ENCODE results near the gene SCFD2. TPM values are rescaled to one million over a fixed set of nuclear protein-coding genes. Genes with fewer than 3 reads are reported as not detected.

SCFD2 gene
- total RNA-seq, 1 donor from 2014 or later, result 46.6 TPM

GRCh38 chr4:52987392-52988056 is 378.3 kb downstream of the SCFD2 start:
- no peak for DNase-seq (ENCODE audit: low spot score)

GRCh38 chr4:52984462-52984881 is 381.4 kb downstream of the SCFD2 start:
- no peak for DNase-seq (ENCODE audit: low spot score)

GRCh38 chr4:52983563-52984303 is 382.1 kb downstream of the SCFD2 start:
- DNase-seq (ENCODE audit: low spot score), result no peak

GRCh38 chr4:52982946-52983340 is 382.9 kb downstream of the SCFD2 start:
- no peak for DNase-seq (ENCODE audit: low spot score)

GRCh38 chr4:52982255-52982945 is 383.5 kb downstream of the SCFD2 start:
- no peak for DNase-seq (ENCODE audit: low spot score)

GRCh38 chr4:52979821-52980590 is 385.9 kb downstream of the SCFD2 start:
- DNase-seq (ENCODE audit: low spot score), result no peak

GRCh38 chr4:52979020-52979419 is 386.8 kb downstream of the SCFD2 start:
- no peak for DNase-seq (ENCODE audit: low spot score)

GRCh38 chr4:52977252-52977651 is 388.6 kb downstream of the SCFD2 start:
- no peak for DNase-seq (ENCODE audit: low spot score)

GRCh38 chr4:52976523-52977230 is 389.2 kb downstream of the SCFD2 start:
- DNase-seq (ENCODE audit: low spot score), result no peak

- DNase-seq (ENCODE audit: low spot score), result no peak
These were observed 397.2 kb downstream of the SCFD2 start for GRCh38 chr4:52968691-52969090.

- no peak for DNase-seq (ENCODE audit: low spot score)
These were observed 397.6 kb downstream of the SCFD2 start for GRCh38 chr4:52968241-52968640.

- no peak for DNase-seq (ENCODE audit: low spot score)
These were observed 399.1 kb downstream of the SCFD2 start for GRCh38 chr4:52966781-52967180.

GRCh38 chr4:52966172-52966571 is 399.7 kb downstream of the SCFD2 start:
- no peak for DNase-seq (ENCODE audit: low spot score)

GRCh38 chr4:52964561-52965101 is 401.2 kb downstream of the SCFD2 start:
- DNase-seq (ENCODE audit: low spot score), result no peak

- no peak for DNase-seq (ENCODE audit: low spot score)
These were observed 401.9 kb downstream of the SCFD2 start for GRCh38 chr4:52964011-52964410.

- no peak for DNase-seq (ENCODE audit: low spot score)
These were observed 403.1 kb downstream of the SCFD2 start for GRCh38 chr4:52962721-52963120.

- DNase-seq (ENCODE audit: low spot score), result no peak
These were observed 404.0 kb downstream of the SCFD2 start for GRCh38 chr4:52961666-52962412.

- no peak for DNase-seq (ENCODE audit: low spot score)
These were observed 406.3 kb downstream of the SCFD2 start for GRCh38 chr4:52959541-52959940.

- no peak for DNase-seq (ENCODE audit: low spot score)
These were observed 407.8 kb downstream of the SCFD2 start for GRCh38 chr4:52957835-52958631.
